CD14-positive monocyte (primary cell): ENCODE results near the gene SLC9A8. TPM values are rescaled to one million over a fixed set of nuclear protein-coding genes. Genes with fewer than 3 reads are reported as not detected.
"Not testable (repeated sequence)": the region's sequence is repeated elsewhere in the genome, so short reads cannot be mapped to it uniquely, and the experiment has no call there.

Source experiments
- DNase-seq, 3 donors: peaks; one replicate each; pipeline ENCODE4 v3.0.0-alpha.2; 2011 to 2022
- H2AFZ ChIP-seq: 2 replicates; pipeline ENCODE4 v1.6.0; 2012; ENCODE audit warnings: mild to moderate bottlenecking, low read depth, low read length, inconsistent platforms; ENCODE audit not compliant: insufficient read depth, poor library complexity, severe bottlenecking
- H3K27ac ChIP-seq, 2 donors: 1 replicate in 1 of 2; 2 replicates in 1 of 2; pipeline ENCODE4 v1.5.1; 2012 to 2013; ENCODE audit warnings: low read length in 2 of 2, control low read depth in 1 of 2, inconsistent platforms in 1 of 2, low read depth in 1 of 2, mild to moderate bottlenecking in 1 of 2
- H3K27me3 ChIP-seq, 2 donors: one replicate each; pipeline versions ENCODE4 v1.6.0 to v1.6.1; 2011 to 2013; ENCODE audit warnings: low read length in 2 of 2; ENCODE audit not compliant: control insufficient read depth in 2 of 2, insufficient read depth in 2 of 2
- H3K36me3 ChIP-seq, 2 donors: replicated peaks in 1 of 2; 1 replicate in 1 of 2; 2 replicates in 1 of 2; pipeline versions ENCODE4 v1.5.1 to v1.6.1; 2012 to 2013; ENCODE audit warnings: low read length in 2 of 2, control low read depth in 1 of 2, inconsistent platforms in 1 of 2, mild to moderate bottlenecking in 1 of 2; ENCODE audit not compliant: insufficient read depth in 2 of 2, control insufficient read depth in 1 of 2
- H3K4me1 ChIP-seq, 2 donors: 1 replicate in 1 of 2; 2 replicates in 1 of 2; pipeline versions ENCODE4 v1.5.1 to v1.6.1; 2012 to 2013; ENCODE audit warnings: low read length in 2 of 2, control low read depth in 1 of 2, inconsistent platforms in 1 of 2, mild to moderate bottlenecking in 1 of 2, moderate library complexity in 1 of 2; ENCODE audit not compliant: insufficient read depth in 2 of 2, control insufficient read depth in 1 of 2
- H3K4me2 ChIP-seq: replicated peaks from 2 replicates; pipeline ENCODE3; 2012; ENCODE audit warnings: low read length, moderate library complexity, mild to moderate bottlenecking; ENCODE audit not compliant: poor library complexity, severe bottlenecking; ENCODE audit errors: extremely low read depth
- H3K4me3 ChIP-seq, 3 experiments: fragments of 200-600 bp in 1 of 3; sonication (generic) in 1 of 3; replicated peaks in 1 of 3; 1 replicate in 2 of 3; 2 replicates in 1 of 3; pipeline ENCODE4 v1.5.1; 2011 to 2013; ENCODE audit warnings: low read length in 3 of 3, mild to moderate bottlenecking in 3 of 3, control low read depth in 2 of 3, low read depth in 2 of 3, inconsistent platforms in 1 of 3, moderate library complexity in 1 of 3
- H3K79me2 ChIP-seq: 2 replicates; pipeline ENCODE4 v1.6.0; 2012; ENCODE audit warnings: mild to moderate bottlenecking, control low read depth, inconsistent platforms, low read length, moderate library complexity; ENCODE audit not compliant: insufficient read depth
- H3K9ac ChIP-seq: 2 replicates; pipeline ENCODE4 v1.6.0; 2017; ENCODE audit warnings: low read length, mild to moderate bottlenecking; ENCODE audit not compliant: insufficient read depth, poor library complexity, severe bottlenecking
- H3K9me3 ChIP-seq, 2 donors: replicated peaks in 1 of 2; 1 replicate in 1 of 2; 2 replicates in 1 of 2; pipeline versions ENCODE4 v1.5.1 to v1.6.1; 2012 to 2013; ENCODE audit warnings: low read length in 2 of 2, control low read depth in 1 of 2; ENCODE audit not compliant: control insufficient read depth in 1 of 2, insufficient read depth in 1 of 2
- H4K20me1 ChIP-seq: 2 replicates; pipeline ENCODE4 v1.6.0; 2012; ENCODE audit warnings: mild to moderate bottlenecking, low read length, control low read depth, moderate library complexity; ENCODE audit not compliant: insufficient read depth
- H3K27ac Mint-ChIP-seq, 7 donors: one replicate each; pipeline ENCODE4 v1.8.0; 2020; ENCODE audit warnings: mild to moderate bottlenecking in 7 of 7, mixed read lengths in 7 of 7, moderate library complexity in 6 of 7, inconsistent platforms in 2 of 7
- H3K27me3 Mint-ChIP-seq, 3 donors: one replicate each; pipeline ENCODE4 v1.8.0; 2021 to 2022; ENCODE audit warnings: low read depth in 3 of 3, mild to moderate bottlenecking in 3 of 3, mixed read lengths in 3 of 3, moderate library complexity in 3 of 3, inconsistent platforms in 1 of 3
- H3K36me3 Mint-ChIP-seq, 2 donors: one replicate each; pipeline ENCODE4 v1.8.0; 2020; ENCODE audit warnings: mixed read lengths in 2 of 2, inconsistent platforms in 1 of 2, mild to moderate bottlenecking in 1 of 2
- H3K4me1 Mint-ChIP-seq: one replicate; pipeline ENCODE4 v1.8.0; 2020; ENCODE audit warnings: mild to moderate bottlenecking, mixed read lengths
- H3K4me3 Mint-ChIP-seq, 2 donors: one replicate each; pipeline ENCODE4 v1.8.0; 2020; ENCODE audit warnings: mild to moderate bottlenecking in 2 of 2, mixed read lengths in 2 of 2, moderate library complexity in 1 of 2
- H3K9me3 Mint-ChIP-seq, 7 donors: one replicate each; pipeline ENCODE4 v1.8.0; 2020 to 2022; ENCODE audit warnings: mixed read lengths in 7 of 7, mild to moderate bottlenecking in 6 of 7, moderate library complexity in 6 of 7, inconsistent platforms in 2 of 7
- CTCF ChIP-seq: fragments of 200-600 bp; IDR thresholded peaks from one replicate; pipeline ENCODE4 v1.8.0; 2022; ENCODE audit warnings: antibody characterized with exemption, mild to moderate bottlenecking
- WGBS: methylation state at CpG from one replicate; pipeline ENCODE4 v1.1.5; 2013; ENCODE audit warnings: missing lambda C conversion rate; ENCODE audit not compliant: insufficient coverage; 5-methylcytosine and 5-hydroxymethylcytosine counted together
- intact Hi-C, 2 donors: fragments of 100-400 bp; cut with micrococcal nuclease; formaldehyde crosslinking; loops; one replicate each; pipeline versions ENCODE4 v1.15.0 to v1.15.1; 2023
- polyA plus RNA-seq, 3 donors: library from polyadenylated mRNA; depleted of rRNA in 1 of 3; unstranded in 2 of 3; stranded (reverse) in 1 of 3; fragments of 300-500 nt in 2 of 3; fragments of >200 nt in 1 of 3; fragmentation: Illumina TruSeq in 2 of 3; gene quantifications; 1 replicate in 2 of 3; 2 replicates in 1 of 3; pipeline ENCODE4 v1.2.3, GENCODE V29; 2012 to 2021

SLC9A8 gene
- polyA plus RNA-seq, 3 donors: 3.0 to 14.6 (median 3.3) TPM

DNA sequence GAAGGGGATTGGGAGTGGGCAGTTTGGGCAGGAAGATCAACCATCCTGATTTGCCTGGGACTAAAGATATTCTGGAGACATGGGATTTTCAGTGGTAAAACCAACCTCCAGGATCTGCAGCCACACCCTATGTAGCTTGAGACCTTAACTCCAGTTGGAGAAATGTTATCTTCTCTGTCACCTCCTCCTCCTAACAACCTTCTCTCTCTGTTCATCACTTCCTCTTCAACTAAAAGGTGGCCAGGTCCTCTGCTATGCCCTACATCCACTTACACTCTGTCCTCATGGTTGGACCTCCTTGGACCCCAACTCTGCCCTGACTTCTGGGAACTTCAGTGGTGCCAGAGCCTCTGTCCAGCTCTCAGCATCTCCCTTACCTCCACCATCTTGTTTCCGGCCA lies 42.0 kb upstream of the SLC9A8 start:
- H3K27me3 Mint-ChIP-seq: peaks cover 0 to 3% (median 2%) of the 10 kb centered on the region in 3 donors
- H3K4me1 Mint-ChIP-seq: peaks cover 76% of the 10 kb centered on the region
- DNase-seq: no peak
- H3K27ac ChIP-seq: no peak overlapping the region
- H4K20me1 ChIP-seq: no peaks in the 10 kb centered on the region
- peaks cover 0 to 6% (median 0%) of the 10 kb centered on the region in 7 donors for H3K9me3 Mint-ChIP-seq
- no peaks in the 10 kb centered on the region for H3K79me2 ChIP-seq
- no peaks in the 10 kb centered on the region for H3K27me3 ChIP-seq
- H3K4me3 Mint-ChIP-seq: no peak overlapping the region
- H3K9me3 ChIP-seq: no peaks in the 10 kb centered on the region
- no peak overlapping the region for H3K4me2 ChIP-seq
- H3K9ac ChIP-seq: no peak overlapping the region
- peaks cover 4 to 9% of the 10 kb centered on the region in 2 donors for H3K36me3 Mint-ChIP-seq
- H2AFZ ChIP-seq: no peak overlapping the region
- H3K27ac Mint-ChIP-seq: peak overlapping the region in 4 of 7 donors; percentile 3 to 79 (median 26)
- no peak overlapping the region for H3K4me3 ChIP-seq
- WGBS: no CpG with 5 or more reads among the region's 1 CpG
- intact Hi-C loops: loop anchor here in 1 of 2 donors (10.0 kb wide), 1 partner anchor 56 kb away; the partner anchor contains the start of gene B4GALT5
- peaks cover 76 to 77% of the 10 kb centered on the region in 2 donors for H3K4me1 ChIP-seq
- TF ChIP-seq CTCF: no peak
- no peaks in the 10 kb centered on the region for H3K36me3 ChIP-seq

- not testable (repeated sequence) for H3K27ac ChIP-seq, H3K9me3 Mint-ChIP-seq
These were observed 38.4 kb upstream of the SLC9A8 start for GRCh38 chr20:49774213-49774612.

More at GRCh38 chr20:49774213-49774612, 38.4 kb upstream of the SLC9A8 start:
- not testable (repeated sequence) for H3K9me3 ChIP-seq, DNase-seq, H3K4me2 ChIP-seq, H3K4me3 Mint-ChIP-seq, H4K20me1 ChIP-seq, H3K36me3 ChIP-seq, H3K9ac ChIP-seq, H3K4me3 ChIP-seq, H2AFZ ChIP-seq, H3K27me3 Mint-ChIP-seq, H3K36me3 Mint-ChIP-seq, H3K79me2 ChIP-seq, H3K27me3 ChIP-seq
- H3K4me1 Mint-ChIP-seq: peaks cover 61% of the 10 kb centered on the region
- 95% methylated on average over 6 of the region's 8 CpGs for WGBS
- peaks cover 52 to 56% of the 10 kb centered on the region in 2 donors for H3K4me1 ChIP-seq
- intact Hi-C loops: loop anchor here in 1 of 2 donors (10.0 kb wide), 1 partner anchor 59 kb away; the partner anchor contains the start of gene B4GALT5
- peak overlapping the region in 2 of 7 donors; percentile 68 to 79 for H3K27ac Mint-ChIP-seq
